NCI-H2171 treated with DMSO at 0.1 percent for 48 hours (cell line): ENCODE data around the gene FYCO1.

Source experiments
- DNase-seq: peaks from one replicate; lab custom pipeline; 2025; lab: John Stamatoyannopoulos, UW

FYCO1 gene

GRCh38 chr3:45915518-45916231 lies 79.9 kb downstream of the FYCO1 start:
- peak; percentile 58 for DNase-seq

- no peak for DNase-seq
Measured at GRCh38 chr3:45915059-45915439, 80.6 kb downstream of the FYCO1 start.

GRCh38 chr3:45914362-45915058 lies 81.1 kb downstream of the FYCO1 start:
- DNase-seq = no peak

GRCh38 chr3:45912435-45912834 lies 83.2 kb downstream of the FYCO1 start:
- no peak for DNase-seq

GRCh38 chr3:45911511-45912226 lies 84.0 kb downstream of the FYCO1 start:
- DNase-seq = no peak

GRCh38 chr3:45910892-45911291 lies 84.7 kb downstream of the FYCO1 start:
- no peak for DNase-seq

GRCh38 chr3:45909542-45909941 lies 86.1 kb downstream of the FYCO1 start:
- no peak for DNase-seq

GRCh38 chr3:45908761-45909160 lies 86.9 kb downstream of the FYCO1 start:
- no peak for DNase-seq

- no peak for DNase-seq
Measured at GRCh38 chr3:45907769-45908705, 87.6 kb downstream of the FYCO1 start.

GRCh38 chr3:45906681-45907407 lies 88.8 kb downstream of the FYCO1 start:
- no peak for DNase-seq

GRCh38 chr3:45905755-45906154 lies 89.9 kb downstream of the FYCO1 start:
- no peak for DNase-seq

- no peak for DNase-seq
Measured at GRCh38 chr3:45904931-45905330, 90.7 kb downstream of the FYCO1 start.

GRCh38 chr3:45896956-45897355 lies 98.7 kb downstream of the FYCO1 start:
- no peak for DNase-seq

GRCh38 chr3:45895686-45896468 lies 99.7 kb downstream of the FYCO1 start:
- peak; percentile 9 for DNase-seq

GRCh38 chr3:45894015-45894414 lies 101.6 kb downstream of the FYCO1 start:
- no peak for DNase-seq

- DNase-seq = no peak
Measured at GRCh38 chr3:45892161-45892560, 103.5 kb downstream of the FYCO1 start.

GRCh38 chr3:45890405-45890804 lies 105.2 kb downstream of the FYCO1 start:
- DNase-seq = peak; percentile 56

- no peak for DNase-seq
Measured at GRCh38 chr3:45889337-45889736, 106.3 kb downstream of the FYCO1 start.

- no peak for DNase-seq
Measured at GRCh38 chr3:45887759-45888511, 107.7 kb downstream of the FYCO1 start.

- no peak for DNase-seq
Measured at GRCh38 chr3:45887285-45887684, 108.3 kb downstream of the FYCO1 start.
